ENCODE results near the gene MT1E.
"Not testable (repeated sequence)": the region's sequence is repeated elsewhere in the genome, so short reads cannot be mapped to it uniquely, and the experiment has no call there.

Gene MT1E

DNA sequence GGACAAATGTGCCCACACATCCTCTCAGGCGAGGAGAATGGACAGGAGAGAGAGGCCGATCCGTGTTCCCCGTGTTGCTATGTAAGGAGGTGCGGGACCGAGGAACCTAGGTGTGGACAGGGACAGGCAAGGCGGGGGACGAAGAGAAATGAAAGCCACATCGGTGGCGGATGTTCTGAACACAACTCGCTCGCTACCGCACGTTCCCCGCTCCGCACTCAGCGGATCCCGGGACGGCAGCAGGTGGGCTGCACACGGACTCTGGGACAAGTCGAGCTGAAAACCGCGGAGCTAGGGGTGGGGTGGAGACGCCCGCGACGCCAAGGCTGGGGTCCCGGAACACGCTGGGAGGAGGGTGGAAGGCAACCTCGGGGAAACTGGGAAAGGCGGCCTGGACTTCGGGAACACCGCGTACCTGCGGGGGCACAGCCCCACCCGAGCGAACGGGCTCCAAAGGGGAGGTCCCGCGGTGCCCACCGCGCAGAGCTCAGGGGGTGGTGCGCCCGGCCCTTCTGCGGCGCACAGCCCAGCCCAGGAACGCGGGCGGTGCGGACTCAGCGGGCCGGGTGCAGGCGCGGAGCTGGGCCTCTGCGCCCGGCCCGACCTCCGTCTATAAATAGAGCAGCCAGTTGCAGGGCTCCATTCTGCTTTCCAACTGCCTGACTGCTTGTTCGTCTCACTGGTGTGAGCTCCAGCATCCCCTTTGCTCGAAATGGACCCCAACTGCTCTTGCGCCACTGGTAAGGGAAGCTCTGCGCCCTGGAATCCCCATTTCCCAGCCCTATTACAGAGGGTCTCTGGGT is at the start of gene MT1E:
MT1E (plus strand) TSS at position 642 of the 803 bp plus-strand sequence; CDS start at position 713, 71 bp downstream.
- DNase-seq (ENCODE audit: low spot score) = no peak

DNA sequence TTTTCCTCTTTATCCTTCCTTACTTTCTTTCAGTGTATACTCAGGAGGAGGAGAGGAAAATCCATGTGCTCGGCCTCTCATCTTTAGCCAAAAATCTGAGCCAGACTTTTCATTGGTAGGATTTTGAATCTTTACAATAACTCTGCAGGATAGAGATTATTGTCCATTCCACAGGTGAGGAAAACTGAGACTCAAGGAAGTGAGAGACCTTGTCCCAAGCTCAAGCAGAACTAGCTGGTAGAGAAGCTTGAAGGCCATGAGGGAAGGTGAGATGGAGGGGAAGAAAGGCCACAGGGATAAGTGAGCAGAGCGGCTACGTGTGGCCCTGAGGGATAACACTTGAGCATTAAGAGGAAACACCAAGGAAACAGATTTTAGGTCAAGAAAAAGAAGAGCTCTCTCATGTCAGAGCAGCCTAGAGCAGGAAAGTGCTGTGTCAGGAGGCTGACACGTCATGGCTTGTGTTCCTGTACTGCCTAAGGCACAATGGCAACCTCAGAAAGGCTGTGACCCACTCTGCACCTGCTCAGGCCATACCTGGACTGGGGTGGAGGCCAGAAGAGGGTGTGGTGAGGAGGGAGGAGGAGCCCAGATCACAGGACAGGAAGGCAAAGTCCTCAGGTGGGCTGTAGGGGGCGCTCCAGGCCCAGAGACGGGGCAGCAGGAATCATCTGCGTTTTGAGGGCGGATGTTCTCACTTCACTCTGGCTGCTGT is 48.8 kb upstream of the MT1E start:
- peak; percentile 83 for DNase-seq (ENCODE audit: low spot score)

DNA sequence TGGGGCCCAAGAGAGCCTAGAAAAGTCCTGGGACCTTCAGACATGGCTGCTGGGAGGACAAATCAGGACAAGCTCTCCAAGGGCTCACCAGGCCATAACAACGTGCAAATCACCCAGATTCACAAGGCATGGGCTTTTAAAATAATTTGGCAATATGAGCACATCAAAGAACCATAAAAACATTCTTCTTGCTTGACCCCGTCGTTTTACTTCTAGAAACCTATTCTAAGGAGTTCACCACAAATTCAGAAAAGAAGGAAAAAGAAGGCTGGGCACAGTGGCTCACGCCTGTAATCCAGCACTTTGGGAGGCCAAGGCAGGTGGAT is 48.3 kb upstream of the MT1E start:
- DNase-seq (ENCODE audit: low spot score) = no peak

DNA sequence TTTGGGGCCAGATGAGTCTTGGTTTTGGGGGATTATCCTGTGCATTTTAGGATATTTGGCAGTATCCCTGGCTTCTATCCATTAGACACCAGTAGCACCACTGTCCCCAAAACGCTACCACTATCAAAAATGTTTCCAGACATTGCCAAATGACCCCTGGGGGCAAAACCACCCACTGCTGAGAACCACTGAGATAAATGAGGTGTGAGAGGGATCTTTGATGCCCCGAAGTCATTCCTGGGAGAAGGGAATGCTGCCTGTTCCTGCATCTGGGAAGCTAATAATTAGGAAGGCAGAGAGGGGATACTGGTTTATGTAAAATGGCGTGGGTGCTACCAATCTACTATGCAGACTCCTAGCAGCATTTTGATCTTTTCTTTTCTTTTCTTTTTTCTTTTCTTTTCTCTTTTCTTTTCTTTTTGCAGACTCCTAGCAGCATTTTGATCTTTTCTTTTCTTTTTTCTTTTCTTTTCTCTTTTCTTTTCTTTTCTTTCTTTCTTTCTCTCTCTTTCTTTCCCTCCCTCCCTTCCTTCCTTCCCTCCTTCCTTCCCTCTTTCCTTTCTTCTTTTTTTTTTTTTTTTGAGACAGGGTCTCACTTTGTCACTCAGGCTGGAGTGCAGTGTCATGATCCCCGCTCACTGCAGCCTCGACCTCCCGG is 45.1 kb upstream of the MT1E start:
- no peak for DNase-seq (ENCODE audit: low spot score)

DNA sequence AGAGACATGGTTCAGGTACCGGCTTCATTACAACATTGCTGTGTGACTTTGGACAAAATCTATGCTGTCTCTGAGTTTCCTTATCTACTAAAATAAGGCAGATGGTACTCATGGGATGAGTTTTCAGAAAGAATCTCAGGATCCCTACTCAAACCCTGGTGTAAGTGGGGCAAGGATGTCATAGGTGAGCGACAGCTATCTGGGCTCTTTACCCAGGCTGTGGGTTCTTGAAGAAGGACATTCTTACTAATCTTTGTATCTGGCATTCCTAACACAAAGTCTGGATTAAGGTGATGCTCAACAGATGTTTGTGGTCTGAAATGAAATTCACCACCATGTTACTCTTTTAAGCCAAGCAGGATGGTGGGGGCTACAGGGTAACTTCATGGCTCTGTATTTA is 42.7 kb upstream of the MT1E start:
- DNase-seq (ENCODE audit: low spot score) = not testable (repeated sequence)

DNA sequence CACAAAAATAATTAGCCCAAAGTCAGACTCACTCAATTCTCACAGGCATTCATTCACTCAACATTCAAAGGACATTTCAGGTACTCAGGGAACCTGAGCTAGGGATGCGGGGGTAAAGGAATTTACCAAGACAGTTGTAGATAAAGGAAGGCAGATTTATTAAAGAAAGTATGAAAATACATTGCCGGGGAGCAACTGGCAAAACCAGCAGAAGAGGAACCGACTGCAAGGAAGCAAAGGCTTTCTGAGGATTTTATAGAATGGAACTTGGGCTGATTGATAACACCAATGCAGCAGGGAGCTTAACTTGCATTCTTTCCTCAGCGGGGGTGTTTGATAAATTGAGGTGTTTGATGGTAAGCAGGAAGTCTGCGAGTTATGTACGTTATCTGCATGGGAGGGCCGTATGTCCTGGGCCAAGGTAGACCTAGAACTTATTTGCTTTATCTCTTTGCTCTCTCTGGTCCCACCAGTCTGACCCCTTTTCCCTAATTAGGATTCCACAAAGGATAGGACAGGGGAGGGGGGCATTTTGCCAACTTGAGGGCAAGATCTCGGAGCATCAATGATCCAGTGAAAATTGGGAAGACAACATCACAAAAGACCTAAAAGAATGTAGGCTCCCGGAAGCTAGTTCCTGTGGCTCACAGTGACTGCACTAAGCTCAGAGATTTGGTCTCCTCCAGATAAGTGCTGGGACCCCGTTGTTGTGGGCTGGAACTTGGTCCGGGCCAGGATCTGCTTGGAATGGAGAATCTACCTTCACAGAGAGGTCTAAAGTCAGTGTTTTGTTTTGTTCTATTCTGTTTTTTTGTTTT is 42.0 kb upstream of the MT1E start:
- no peak for DNase-seq (ENCODE audit: low spot score)

DNA sequence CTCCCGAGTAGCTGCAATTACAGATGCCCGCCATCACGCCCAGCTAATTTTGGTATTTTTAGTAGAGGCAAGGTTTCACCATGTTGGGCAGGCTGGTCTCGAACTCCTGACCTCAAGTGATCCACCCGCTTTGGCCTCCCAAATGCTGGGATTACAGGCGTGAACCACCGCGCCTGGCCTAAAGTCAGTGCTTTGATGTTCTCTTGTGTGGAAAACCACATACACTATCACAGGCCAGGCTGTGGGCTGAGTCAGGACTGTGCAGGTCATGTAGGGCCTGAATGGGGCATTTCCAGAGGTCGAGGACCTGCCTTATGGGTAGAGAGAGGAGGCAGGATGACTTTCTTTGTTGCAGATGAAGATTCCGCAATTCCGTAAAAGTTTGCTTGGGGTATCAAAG is 41.3 kb upstream of the MT1E start:
- no peak for DNase-seq (ENCODE audit: low spot score)

DNA sequence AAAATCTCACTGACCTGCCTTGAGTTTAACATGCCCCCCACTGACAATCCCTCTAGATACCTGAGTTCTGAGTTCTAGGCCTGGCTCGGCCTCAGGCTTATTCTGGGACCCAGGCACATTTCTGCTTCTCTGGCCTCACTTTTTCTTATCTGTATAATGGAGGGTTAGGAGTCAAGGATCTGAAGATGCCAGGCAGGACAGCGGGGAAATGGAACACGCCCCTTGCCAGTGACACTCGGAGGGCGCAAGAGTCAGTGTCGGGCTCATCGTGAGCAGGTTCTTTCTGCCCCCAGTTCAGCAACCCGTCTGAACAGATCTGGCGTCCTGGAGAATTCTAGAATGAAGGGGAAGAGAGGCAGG is 36.8 kb upstream of the MT1E start:
- DNase-seq (ENCODE audit: low spot score) = no peak

DNA sequence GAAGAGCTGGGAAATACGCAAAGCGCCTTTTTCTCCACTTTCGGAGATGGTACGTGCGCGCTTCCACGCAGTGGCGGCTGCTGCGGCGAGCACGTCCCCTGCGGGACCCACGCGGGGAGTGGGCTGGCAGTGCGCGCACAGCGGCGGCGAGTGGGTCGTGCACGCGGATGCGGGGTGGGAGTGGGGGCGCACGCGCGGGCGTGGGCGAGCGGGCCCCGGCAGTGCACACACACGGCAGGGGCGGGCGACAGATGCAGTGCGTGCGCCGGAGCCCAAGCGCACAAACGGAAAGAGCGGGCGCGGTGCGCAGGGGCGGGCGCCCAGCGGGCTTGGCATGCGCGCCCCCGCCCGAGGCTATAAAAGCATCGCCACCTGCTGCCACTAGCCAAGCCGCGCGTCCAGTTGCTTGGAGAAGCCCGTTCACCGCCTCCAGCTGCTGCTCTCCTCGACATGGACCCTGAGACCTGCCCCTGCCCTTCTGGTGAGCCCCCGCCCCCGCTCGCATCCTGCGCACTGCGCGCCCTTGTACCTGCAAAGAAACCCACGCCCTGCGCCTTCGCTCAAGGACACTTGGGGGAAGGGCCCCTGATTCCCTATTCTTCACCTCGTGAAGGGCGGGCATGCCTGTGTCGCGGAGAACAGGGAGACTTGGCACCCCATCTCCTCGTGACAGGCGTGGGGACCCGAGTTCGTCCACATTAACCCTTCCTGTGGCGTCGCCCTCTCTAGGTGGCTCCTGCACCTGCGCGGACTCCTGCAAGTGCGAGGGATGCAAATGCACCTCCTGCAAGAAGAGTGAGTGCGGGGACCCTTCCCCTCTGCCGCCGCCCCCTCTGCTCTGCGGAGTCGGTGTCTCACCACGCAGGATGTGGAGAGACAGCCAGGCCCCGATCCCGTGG is 36.2 kb upstream of the MT1E start, which contains the start of gene MT3:
MT3 (plus strand) TSS at position 388 of the 899 bp plus-strand sequence; CDS start at position 451, 63 bp downstream.
- no peak for DNase-seq (ENCODE audit: low spot score)

DNA sequence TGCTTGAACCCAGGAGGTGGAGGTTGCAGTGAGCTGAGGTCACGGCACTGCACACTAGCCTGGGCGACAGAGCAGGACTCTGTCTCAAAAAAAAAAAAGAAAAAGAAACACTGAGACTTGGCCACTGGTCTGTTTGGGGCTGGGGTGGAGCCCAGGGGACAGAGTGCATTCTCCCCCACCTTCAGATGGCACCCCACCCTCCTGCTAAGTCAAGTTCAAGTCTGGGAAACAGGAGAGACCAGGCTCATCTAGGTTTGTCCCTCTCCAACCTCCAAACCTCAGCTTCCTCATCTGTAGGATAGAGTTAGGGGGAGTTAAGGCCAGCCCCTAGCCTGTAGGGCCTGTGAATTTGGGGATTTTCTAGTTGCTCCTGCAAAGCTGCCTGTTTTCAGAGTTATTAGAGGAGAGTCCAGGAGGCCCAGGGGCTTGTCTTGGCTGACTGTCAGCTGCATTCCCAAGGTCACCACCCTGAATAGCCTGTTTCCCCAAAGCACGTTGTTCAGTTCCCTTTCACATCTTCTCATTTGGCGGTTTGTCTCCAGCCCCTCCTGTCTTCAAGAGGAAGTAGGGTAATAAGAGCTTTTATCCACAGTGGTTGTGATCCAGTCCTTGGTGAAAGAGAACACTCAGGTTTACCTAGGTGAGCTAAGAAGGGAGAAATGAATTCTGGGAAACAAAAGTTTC is 34.1 kb upstream of the MT1E start:
- no peak for DNase-seq (ENCODE audit: low spot score)

DNA sequence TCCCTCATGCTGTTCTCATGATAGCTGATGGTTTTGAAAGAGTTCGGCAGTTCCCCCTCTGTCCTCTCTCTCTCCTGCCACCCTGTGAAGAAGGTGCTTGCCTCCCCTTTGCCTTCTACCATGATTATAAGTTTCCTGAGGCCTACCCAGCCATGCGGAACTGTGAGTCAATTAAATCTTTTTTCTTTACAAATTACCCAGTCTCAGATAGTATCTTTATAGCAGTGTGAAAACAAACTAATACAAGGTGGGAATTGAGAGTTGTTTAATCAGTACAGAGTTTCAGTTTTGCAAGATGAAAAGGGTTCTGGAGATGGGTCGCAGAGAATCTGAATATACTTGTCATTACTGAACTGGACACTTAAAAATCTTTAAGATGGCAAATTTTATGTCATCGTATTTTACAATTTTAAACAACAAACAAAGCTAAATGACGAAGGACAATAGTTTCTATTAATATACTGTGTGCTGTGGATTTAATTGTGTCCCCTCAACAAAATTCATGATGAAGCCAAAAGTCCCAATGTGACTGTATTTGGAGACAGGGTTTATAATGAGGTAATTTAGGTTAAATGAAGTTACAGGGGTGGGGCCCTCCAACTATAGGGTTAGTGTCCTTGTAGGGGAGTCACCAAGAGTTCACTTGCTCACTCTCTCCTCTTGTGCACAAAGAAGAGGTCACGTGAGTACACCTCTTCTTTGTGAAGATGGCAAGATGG is 31.8 kb upstream of the MT1E start:
- no peak for DNase-seq (ENCODE audit: low spot score)

DNA sequence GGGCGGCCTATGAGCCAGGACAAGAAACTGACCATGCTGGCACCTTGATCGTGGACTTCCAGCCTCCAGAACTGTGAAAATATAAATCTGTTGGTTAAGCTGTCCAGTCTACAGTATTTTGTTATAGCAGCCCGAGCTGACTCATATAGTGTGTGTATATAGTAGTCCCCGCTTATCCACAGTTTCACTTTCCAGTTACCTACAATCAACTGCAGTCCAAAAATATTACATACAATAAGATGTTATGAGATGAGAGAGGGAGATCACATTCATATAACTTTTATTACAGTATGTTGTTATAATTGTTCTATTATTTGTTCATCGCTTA is 31.3 kb upstream of the MT1E start:
- no peak for DNase-seq (ENCODE audit: low spot score)

DNA sequence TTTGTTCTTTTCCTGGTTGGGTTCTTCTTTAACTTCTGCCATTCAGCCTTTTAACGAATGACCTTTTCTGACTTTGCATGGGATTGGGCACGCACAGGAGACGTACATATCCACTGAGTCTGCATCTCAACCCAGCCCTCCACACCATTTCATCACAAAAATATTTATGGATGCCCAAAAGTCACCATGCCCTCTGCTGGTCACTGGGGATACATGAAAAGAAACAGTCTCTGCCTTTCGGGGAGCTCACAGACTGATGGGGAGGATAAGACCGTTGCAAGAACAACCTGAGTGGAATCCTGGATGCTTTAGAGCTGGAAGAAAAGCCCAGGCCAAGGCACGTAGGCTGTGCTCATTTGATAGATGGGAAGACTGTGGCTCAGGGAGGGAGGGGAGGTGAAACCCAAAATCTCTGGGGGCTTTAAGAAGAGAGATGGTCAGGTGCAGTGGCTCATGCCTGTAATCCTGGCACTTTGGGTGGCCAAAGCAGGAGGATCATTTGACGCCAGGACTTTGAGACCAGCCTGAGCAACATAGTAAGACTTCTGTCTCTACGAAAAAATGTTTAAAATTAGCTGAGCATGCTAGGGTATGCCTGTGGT is 25.1 kb upstream of the MT1E start:
- DNase-seq (ENCODE audit: low spot score) = no peak

DNA sequence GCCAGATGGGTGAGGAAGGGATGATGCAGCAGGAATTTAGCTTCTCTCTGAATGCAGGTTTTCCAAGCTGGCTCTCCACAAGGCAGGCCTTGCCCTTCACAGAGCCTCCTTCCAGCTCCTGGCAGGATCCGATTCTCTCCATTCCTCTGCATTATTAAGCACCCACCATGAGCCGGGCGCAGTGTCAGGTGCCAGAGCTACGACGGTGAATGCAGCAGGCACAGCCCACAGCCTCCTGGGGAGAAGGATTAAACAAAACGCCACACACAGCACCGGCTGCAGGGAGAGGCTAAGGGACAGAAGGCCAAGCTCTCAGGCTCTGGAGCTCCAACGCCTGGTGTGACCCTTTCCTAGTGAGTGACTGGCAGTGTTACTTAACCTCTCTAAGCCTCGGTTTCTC is 24.3 kb upstream of the MT1E start:
- no peak for DNase-seq (ENCODE audit: low spot score)

DNA sequence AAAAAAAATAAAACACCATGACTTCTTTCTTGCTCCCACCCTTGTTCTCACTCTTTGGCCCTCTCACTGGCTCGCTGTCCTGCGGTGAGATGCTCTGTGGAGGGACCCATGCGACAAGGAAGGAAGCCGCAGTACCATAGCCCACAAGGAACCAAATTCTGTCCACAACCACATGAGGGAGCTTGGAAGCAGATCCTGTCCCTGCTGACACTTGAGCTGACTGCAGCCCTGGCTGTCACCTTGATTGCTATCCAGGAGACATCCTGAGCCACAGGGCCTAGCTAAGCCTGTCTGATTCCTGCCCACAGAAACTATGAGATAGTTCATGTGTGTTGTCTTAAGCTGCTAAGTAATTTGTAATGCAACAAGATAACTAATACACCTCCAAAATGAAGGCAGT is 22.0 kb upstream of the MT1E start:
- DNase-seq (ENCODE audit: low spot score) = no peak

DNA sequence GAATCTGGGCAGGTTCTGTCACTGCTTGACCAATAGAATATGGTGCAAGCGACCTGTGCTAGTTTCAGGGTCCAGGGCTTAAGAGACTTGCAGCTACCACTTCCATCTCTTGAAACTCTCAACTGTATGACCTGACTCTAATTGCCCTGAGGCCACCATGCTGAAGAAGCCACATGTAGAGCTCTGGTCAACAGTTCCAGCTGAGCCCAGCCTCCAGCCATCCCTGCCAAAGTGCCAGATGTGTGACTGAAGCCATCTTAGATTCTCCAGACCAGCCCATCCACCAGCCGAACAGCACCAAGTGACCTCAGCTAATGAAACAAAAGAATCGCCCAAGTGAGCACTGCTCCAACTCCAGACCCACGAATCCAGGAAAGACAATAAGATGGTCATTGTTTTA is 20.6 kb upstream of the MT1E start:
- no peak for DNase-seq (ENCODE audit: low spot score)

DNA sequence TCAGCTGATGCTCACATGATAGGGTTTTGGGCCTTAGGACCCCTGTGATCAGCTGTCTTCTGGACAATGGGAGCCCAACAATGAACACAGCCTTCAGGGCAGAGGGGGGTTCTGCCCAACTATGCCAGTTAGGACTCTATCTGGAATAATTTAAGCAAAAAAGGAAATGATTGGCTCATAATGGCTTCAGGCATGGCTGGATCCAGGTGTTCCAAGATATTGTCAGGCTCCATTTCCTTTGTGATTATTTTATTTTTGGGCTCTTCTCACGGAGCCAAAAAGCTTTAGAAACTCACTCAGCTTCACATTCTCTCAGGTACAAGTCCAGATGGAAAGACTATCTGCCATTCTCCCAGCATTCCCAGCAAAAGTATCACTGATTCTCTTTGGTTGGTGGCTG is 20.1 kb upstream of the MT1E start:
- DNase-seq (ENCODE audit: low spot score) = no peak

DNA sequence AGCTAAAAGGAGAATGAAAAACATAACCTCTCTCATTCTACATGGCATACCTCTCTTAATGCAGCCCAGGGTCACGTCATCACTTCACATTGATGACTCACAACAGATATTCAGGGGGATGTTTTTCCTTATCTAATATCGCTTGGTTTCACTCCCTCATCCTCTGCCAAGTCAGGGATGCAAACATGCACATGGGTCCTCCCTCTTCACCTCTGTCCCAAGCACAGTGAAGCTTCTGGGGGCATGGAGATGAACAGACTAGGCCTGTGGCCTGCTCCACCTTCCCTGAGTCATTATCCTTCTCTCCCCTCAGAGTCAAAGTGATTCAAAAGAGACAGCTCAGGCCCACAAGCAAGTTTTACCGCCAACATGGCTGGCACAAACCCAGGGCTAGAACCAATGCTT is 19.5 kb upstream of the MT1E start:
- DNase-seq (ENCODE audit: low spot score) = no peak

DNA sequence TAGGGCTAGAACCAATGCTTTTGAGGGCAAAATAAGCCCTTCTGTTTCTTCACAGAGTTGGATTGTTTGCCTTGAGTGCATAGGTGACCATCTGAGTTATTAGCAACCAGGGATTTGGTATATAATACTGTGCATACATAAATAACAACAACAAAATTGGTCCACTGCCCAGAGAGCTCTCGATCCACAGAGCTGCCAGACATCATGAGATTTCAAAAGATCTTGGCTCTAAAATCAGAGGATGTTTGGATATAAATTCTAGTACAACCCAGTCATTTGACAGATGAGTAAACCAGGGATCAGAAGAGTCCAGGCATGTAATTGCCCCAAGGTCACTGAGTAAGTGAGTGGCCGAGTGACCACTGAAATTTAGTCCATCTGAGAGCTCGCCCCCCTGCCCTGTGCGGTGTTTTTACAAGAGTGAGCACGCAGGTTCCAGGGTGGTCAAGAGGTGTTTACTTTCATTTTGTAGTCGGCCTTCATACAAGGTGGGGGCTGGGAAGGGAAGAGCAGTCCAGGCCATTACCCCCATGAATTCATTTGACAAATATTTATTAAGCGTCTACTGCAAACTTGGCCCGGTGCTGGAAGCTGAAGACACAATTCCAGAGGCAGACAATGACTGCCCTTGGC is 19.0 kb upstream of the MT1E start:
- no peak for DNase-seq (ENCODE audit: low spot score)

Measured in ecto neural progenitor cell (in vitro differentiated cells).